Measurements from ENCODE around the gene ERGIC2. TPM values are rescaled to one million over a fixed set of nuclear protein-coding genes. Genes with fewer than 3 reads are reported as not detected.
"Not testable (repeated sequence)": the region's sequence is repeated elsewhere in the genome, so short reads cannot be mapped to it uniquely, and the experiment has no call there.

The ERGIC2 gene
- polyA plus RNA-seq, 3 donors = 5.9 to 59.0 (median 52.7) TPM

- Mint-ChIP-seq H3K9me3 (no peaks in the 10 kb centered on the region), H3K4me1 (peaks cover 4% of the 10 kb centered on the region), H3K4me3 (no peak overlapping the region), H3K27ac (no peak overlapping the region), H3K36me3 (peaks cover 18 to 33% of the 10 kb centered on the region in 2 donors), H3K27me3 (ENCODE audit: low read depth in 3 of 3) (no peaks in the 10 kb centered on the region)
- Histone ChIP-seq H2AFZ (ENCODE audit: insufficient read depth, low read depth, low read length, poor library complexity, severe bottlenecking) (no peak overlapping the region), H4K20me1 (ENCODE audit: insufficient read depth, low read length) (no peaks in the 10 kb centered on the region), H3K4me3 (replicated peaks in 1 of 3; ENCODE audit: low read depth in 2 of 3, low read length in 3 of 3) (no peak overlapping the region), H3K4me1 (ENCODE audit: control insufficient read depth in 1 of 2, insufficient read depth in 2 of 2, low read length in 2 of 2) (no peaks in the 10 kb centered on the region), H3K9ac (ENCODE audit: insufficient read depth, low read length, poor library complexity, severe bottlenecking) (no peak overlapping the region), H3K79me2 (ENCODE audit: insufficient read depth, low read length) (no peaks in the 10 kb centered on the region), H3K27ac (ENCODE audit: low read depth in 1 of 2, low read length in 2 of 2) (no peak overlapping the region), H3K27me3 (ENCODE audit: control insufficient read depth in 2 of 2, insufficient read depth in 2 of 2, low read length in 2 of 2) (no peaks in the 10 kb centered on the region), H3K9me3 (replicated peaks in 1 of 2; ENCODE audit: control insufficient read depth in 1 of 2, insufficient read depth in 1 of 2, low read length in 2 of 2) (no peaks in the 10 kb centered on the region), H3K36me3 (replicated peaks in 1 of 2; ENCODE audit: control insufficient read depth in 1 of 2, insufficient read depth in 2 of 2, low read length in 2 of 2) (peaks cover 0 to 5% of the 10 kb centered on the region in 2 donors), H3K4me2 (replicated peaks; ENCODE audit: extremely low read depth, low read length, poor library complexity, severe bottlenecking) (no peak overlapping the region)
- 37% methylated on average over 2 of the region's 2 CpGs for WGBS (ENCODE audit: insufficient coverage)
- intact Hi-C loops (cut with micrococcal nuclease) = no loop called here
- TF ChIP-seq CTCF (IDR thresholded peaks at IDR 0.05) = no peak
- DNase-seq = no peak
Observed at GRCh38 chr12:29299633-29300032, 81.3 kb downstream of the ERGIC2 start.

- no peaks in the 10 kb centered on the region for H3K27me3 ChIP-seq (ENCODE audit: control insufficient read depth in 2 of 2, insufficient read depth in 2 of 2, low read length in 2 of 2)
- DNase-seq = no peak
- Mint-ChIP-seq H3K27ac (no peak overlapping the region), H3K9me3 (peaks cover 0 to 8% (median 2%) of the 10 kb centered on the region in 7 donors), H3K27me3 (ENCODE audit: low read depth in 3 of 3) (no peaks in the 10 kb centered on the region), H3K36me3 (peaks cover 16 to 25% of the 10 kb centered on the region in 2 donors), H3K4me1 (no peaks in the 10 kb centered on the region), H3K4me3 (no peak overlapping the region)
- no peak overlapping the region for H3K9ac ChIP-seq (ENCODE audit: insufficient read depth, low read length, poor library complexity, severe bottlenecking)
- H3K4me3 ChIP-seq (replicated peaks in 1 of 3; ENCODE audit: low read depth in 2 of 3, low read length in 3 of 3) = no peak overlapping the region
- TF ChIP-seq CTCF (IDR thresholded peaks at IDR 0.05) = no peak
- WGBS (ENCODE audit: insufficient coverage) = 100% methylated on average over 1 of the region's 3 CpGs
- no peak overlapping the region for H2AFZ ChIP-seq (ENCODE audit: insufficient read depth, low read depth, low read length, poor library complexity, severe bottlenecking)
- no peaks in the 10 kb centered on the region for H3K9me3 ChIP-seq (replicated peaks in 1 of 2; ENCODE audit: control insufficient read depth in 1 of 2, insufficient read depth in 1 of 2, low read length in 2 of 2)
- no peaks in the 10 kb centered on the region for H3K4me1 ChIP-seq (ENCODE audit: control insufficient read depth in 1 of 2, insufficient read depth in 2 of 2, low read length in 2 of 2)
- H4K20me1 ChIP-seq (ENCODE audit: insufficient read depth, low read length) = no peaks in the 10 kb centered on the region
- H3K27ac ChIP-seq (ENCODE audit: low read depth in 1 of 2, low read length in 2 of 2) = no peak overlapping the region
- no peaks in the 10 kb centered on the region for H3K36me3 ChIP-seq (replicated peaks in 1 of 2; ENCODE audit: control insufficient read depth in 1 of 2, insufficient read depth in 2 of 2, low read length in 2 of 2)
- H3K79me2 ChIP-seq (ENCODE audit: insufficient read depth, low read length) = no peaks in the 10 kb centered on the region
- intact Hi-C loops (cut with micrococcal nuclease) = no loop called here
- no peak overlapping the region for H3K4me2 ChIP-seq (replicated peaks; ENCODE audit: extremely low read depth, low read length, poor library complexity, severe bottlenecking)
Observed at GRCh38 chr12:29291226-29291625, 89.7 kb downstream of the ERGIC2 start.

GRCh38 chr12:29290475-29290874 lies 90.5 kb downstream of the ERGIC2 start:
- H3K79me2 ChIP-seq (ENCODE audit: insufficient read depth, low read length); H3K9me3 ChIP-seq (replicated peaks in 1 of 2; ENCODE audit: control insufficient read depth in 1 of 2, insufficient read depth in 1 of 2, low read length in 2 of 2); H3K27ac ChIP-seq (ENCODE audit: low read depth in 1 of 2, low read length in 2 of 2); H3K4me3 Mint-ChIP-seq; H3K4me3 ChIP-seq (replicated peaks in 1 of 3; ENCODE audit: low read depth in 2 of 3, low read length in 3 of 3); H2AFZ ChIP-seq (ENCODE audit: insufficient read depth, low read depth, low read length, poor library complexity, severe bottlenecking); H3K9ac ChIP-seq (ENCODE audit: insufficient read depth, low read length, poor library complexity, severe bottlenecking); H3K4me2 ChIP-seq (replicated peaks; ENCODE audit: extremely low read depth, low read length, poor library complexity, severe bottlenecking); H4K20me1 ChIP-seq (ENCODE audit: insufficient read depth, low read length); H3K27me3 ChIP-seq (ENCODE audit: control insufficient read depth in 2 of 2, insufficient read depth in 2 of 2, low read length in 2 of 2); H3K4me1 ChIP-seq (ENCODE audit: control insufficient read depth in 1 of 2, insufficient read depth in 2 of 2, low read length in 2 of 2); DNase-seq; H3K4me1 Mint-ChIP-seq; intact Hi-C loops (cut with micrococcal nuclease); H3K36me3 ChIP-seq (replicated peaks in 1 of 2; ENCODE audit: control insufficient read depth in 1 of 2, insufficient read depth in 2 of 2, low read length in 2 of 2); H3K27me3 Mint-ChIP-seq (ENCODE audit: low read depth in 3 of 3); H3K9me3 Mint-ChIP-seq: not testable (repeated sequence)
- peaks cover 16 to 27% of the 10 kb centered on the region in 2 donors for H3K36me3 Mint-ChIP-seq
- H3K27ac Mint-ChIP-seq = peak overlapping the region in 1 of 7 donors; percentile 14

Measured in CD14-positive monocyte (primary cell).